Fibroblast of upper back skin (primary cell): ENCODE measurements around the gene MX1.

ENCODE experiments used
- DNase-seq: peaks from one replicate; pipeline ENCODE4 v3.0.0-alpha.2; 2013

The MX1 gene

DNA sequence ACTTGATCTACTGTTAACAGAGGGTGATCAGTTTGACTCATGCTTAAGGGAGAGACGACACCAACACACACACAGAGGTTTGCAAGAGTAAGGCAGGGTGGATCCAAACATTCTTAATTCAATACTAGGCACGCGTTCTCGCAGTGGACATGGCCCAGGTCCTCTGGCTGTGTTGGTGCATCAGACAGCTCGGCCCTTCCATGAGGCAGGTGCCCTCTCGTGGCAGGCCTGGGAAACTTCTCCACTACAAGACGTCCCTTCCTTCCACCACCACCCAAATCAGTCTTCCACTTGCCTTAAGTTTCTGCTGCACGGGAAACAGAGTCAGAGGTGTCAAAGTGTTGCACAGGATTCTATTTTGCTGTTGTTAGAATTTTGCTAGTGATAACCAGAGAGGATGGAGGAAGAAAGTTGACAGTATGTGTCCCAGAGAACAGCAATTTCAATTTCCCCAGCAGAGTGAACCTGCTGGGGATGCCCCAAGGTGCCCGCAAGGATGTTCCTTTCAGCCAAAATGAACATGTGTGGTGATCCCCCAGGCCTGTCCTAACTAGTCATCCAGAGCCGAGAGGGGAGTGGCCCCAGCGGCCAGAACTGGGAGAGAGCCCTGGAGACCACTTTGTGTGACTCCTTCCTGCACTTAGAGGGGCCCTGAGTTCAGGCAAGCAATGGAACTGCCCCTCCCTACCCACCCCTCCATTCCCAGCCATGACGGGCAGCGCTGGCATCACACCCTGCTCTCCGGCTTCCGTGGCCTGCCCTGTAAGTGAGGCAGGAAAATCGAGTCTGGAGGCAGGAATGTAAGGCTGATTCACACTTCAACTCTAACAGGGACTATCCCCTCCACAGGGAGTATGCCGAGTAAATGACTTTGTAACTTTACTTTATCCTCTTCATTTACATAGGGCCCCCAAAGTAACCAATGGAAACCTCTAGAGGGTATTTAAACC lies 34.8 kb downstream of the MX1 start:
- DNase-seq, result peak; percentile 73

DNA sequence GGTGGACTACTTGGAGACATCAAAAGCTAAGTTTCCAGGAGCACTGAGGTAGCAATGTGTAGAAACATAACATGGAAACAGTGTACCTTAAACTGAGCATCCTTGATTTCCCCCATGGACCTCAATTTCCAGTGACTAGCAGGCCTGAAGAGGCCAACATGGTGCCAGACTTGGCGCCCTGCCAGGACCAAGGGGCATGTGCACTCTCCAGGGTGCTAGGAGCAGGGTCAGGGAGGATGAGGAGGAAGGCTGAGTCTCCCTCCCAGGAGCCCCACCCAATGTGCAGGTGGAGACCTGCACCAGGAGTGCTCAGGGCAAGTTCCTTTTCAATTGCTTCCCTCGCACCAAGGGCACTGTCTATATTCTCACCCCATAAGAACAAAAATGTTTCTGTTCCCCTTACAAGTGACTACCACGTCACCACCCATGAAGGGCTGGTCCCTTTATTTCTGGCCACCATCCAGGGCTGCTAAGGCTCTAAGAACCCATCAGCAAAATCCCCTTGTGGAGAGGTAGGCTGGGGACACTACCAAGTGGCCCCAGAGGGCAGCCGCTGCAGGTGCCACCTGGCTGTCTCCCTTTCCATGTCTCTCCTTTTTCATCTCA lies 39.2 kb downstream of the MX1 start:
- DNase-seq, result no peak

DNA sequence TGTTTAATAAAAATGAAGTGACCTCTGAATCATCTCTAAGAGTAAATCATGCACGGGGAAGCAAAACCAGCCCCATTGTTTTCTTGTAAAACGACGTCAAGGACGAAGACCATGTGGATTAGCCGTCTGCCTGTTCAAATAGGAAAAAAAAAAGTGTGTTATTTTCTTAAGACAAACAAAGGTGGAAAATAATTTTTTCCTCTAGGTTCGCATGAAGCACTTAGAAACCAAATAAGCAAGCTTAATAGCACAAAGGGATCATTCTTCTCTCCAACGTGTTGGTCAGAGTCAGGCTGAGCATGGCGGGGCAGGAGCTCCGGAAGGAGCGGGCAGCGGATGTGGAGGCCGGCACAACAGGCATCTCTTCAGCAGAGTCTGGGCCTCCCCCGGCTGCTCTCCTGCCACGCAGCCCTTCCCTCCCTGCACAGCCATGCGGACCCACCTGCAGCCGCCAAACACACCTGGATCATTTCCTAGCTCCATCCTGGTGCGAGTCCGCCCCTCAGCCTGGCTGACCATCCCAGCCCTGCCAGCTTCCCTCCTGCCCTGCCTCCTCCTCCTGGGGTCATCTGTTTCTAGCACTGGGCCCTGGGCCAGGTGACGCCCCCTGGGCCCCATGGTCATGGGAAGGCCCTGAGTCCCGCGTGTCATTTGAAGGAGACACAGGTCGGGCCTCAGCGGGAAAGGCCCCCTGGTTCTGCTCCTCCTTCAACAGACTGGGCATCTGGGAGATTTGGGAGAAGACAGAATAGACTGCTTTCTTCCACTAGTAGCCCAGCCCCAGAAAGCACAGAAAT lies 40.2 kb downstream of the MX1 start:
- DNase-seq, result no peak

DNA sequence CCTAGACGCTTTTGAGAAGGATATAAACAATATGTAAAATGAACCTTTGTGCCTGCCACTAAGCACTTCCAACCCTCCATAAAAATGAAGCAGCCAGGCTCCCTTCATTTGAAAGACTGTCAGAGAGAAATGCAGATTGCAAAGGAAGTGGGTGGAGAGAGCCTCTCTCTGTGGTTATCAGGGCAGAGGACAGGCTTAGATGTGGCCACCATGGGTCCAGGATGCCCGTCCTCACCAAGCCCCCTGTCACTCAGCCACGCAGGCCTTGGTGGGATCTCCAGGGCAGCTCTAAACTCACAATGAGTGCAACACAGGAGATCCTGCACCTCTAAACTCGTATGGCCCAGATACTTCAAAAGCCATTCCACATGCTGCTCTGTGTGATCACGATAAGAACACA lies 44.0 kb downstream of the MX1 start:
- no peak for DNase-seq

DNA sequence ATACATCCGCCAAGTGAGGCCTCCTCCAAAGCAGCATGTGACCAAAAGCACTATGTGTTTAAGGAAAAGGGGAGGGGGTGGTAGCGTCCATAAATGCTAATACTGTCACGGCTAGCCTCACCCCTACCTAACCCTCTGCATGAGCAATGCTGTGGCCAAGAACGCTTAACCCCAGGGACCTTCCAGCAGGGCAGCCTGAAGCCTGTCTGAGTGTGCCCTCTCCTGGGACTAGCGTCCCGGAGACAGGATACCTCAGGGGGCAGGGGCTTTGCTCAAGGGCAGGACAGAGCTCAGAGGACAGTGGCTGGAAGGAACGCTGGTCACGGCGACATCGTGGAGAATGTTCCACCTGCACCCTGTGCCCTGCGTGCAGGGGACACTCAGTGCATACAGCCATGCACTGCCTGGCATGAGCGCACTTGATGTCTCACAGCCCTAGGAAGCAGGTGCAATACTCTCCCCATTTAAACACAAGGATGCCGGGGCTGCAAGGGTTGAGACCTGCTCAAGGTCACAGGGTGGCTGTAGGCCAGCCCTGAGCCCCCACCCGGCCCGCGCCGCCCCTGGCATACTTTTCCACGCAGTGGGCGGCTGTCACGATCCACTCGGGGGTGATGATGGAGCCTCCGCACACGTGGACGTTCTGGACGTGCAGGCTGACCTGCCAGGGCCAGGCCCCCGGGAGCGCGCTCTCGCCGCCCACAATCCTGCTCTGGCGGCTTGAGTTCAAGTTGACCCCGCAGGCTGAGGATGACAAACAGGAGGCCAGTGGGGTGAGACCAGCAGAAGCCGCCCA lies 46.9 kb downstream of the MX1 start:
- no peak for DNase-seq

DNA sequence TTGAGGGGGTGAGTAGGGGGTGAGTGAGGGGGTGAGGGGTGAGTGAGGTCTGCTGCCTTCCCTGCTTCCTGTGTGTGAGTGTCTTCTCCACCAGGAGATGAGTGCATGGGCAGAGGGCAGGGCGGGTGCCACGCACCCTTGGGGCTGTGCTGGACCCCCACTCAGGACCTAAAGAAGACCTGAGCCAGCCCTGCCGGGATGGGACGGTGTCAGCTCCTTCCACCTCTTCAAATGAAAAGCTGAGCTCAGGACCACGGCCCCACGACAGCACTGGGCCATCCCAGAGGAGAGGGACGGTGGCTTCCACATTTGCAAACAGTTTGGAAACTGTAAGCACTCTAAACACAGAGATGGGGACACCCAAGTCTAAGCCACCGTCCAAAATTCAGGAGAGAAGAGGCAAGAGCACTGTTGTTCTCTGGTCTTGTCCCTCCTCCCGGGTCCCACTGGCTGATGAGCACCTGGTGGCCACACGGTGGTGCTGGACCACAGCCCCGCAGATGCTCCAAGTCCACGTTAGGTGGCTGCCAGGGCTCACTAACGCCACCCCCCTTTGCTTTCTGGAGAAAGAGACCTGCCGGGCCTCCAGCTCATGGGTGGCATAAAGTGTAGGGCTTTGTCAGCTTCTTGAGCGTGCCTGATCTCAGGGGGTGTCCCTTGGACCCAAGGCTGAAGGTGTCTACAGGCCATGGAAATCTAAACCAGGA lies 49.8 kb downstream of the MX1 start:
- no peak for DNase-seq

DNA sequence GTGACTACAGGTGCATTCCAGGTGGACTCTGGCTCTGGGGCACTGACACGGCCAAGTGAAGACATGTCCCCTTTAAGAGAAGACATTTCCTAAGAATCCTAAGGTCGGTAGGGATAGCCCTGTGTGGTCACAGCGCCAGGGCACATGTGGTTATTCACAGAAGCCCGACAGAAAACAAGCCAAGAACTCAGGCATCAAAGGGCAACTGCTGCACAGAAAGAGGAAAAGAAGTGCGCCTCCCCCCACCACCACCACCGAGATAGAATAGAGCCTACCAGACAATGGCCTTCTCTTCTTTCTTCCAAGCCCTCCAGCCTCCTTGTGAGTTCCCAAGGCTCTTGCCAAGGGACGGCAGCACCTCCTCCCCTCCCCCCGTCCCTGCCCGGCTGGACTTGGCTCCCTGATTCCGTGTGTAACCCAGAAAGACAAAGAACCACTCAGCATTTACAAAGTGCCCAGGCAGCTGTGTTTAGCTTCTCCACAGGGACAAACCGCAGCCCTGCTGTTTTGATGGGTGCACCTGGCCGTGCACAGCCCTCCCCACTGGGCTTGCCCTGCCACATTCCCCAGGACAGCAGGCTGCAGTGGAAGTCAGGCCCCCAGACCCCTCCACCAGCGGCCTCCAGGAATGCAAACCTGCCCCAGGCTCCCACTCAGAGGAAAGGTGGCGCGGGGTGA lies 51.7 kb downstream of the MX1 start:
- peak; percentile 14 for DNase-seq

DNA sequence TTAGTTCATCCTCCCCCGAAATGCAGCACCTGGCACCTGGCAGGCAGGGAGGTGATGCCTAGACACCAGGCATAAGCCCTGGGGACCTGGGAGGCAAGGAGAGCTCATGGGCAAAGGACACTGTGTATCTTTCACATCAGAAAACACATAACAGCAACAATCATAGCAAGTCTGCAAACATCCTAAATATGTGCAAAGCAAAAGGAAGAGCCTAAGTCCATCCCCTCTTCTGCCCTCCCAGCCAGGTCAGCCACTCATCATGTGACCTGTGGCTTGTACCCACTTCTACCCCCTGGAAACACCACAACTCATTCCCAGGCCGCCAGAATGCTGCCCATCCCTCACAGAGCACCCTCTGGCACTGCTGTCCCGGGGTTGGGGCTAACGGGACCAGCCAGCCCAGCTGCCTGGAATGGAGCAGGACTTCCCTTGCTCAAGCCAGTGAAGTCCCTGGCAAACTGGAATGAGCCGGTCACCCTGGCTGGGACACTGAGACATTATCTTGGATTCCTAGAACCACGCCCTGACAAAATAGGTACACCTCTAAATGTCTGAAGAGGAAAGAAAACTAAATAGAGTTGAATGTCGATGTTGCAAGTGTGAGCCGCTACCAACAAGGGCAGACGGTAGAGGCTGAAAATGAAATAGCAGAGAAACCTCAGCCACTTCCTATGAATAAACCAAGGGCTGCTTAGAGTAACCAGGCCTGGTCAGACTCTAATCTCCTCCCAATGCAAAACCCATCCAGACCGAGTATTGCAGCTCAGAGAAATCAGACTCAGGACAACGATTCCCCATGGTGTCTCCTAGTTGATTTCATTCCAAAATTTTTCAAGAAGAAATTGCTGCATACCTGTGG lies 52.5 kb downstream of the MX1 start:
- peak; percentile 43 for DNase-seq

DNA sequence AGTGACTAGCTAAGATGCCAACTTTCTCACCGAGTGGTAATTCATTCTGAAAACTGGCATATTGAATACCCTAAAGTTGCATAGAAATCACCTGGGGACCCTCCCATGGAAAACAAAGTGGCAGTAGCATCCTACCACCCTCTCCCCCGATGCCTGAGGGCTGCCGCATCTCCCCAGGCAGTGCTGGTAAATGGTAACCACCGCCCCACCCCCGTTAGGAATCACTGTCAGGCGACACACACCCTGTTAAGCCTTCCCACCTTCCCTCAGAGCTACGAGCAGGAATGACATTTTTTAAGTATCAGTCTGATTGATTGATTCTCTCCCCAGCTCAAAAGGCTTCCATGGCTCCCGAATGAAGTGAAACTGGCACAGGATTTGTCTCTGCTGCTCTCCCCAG lies 53.6 kb downstream of the MX1 start:
- no peak for DNase-seq

DNA sequence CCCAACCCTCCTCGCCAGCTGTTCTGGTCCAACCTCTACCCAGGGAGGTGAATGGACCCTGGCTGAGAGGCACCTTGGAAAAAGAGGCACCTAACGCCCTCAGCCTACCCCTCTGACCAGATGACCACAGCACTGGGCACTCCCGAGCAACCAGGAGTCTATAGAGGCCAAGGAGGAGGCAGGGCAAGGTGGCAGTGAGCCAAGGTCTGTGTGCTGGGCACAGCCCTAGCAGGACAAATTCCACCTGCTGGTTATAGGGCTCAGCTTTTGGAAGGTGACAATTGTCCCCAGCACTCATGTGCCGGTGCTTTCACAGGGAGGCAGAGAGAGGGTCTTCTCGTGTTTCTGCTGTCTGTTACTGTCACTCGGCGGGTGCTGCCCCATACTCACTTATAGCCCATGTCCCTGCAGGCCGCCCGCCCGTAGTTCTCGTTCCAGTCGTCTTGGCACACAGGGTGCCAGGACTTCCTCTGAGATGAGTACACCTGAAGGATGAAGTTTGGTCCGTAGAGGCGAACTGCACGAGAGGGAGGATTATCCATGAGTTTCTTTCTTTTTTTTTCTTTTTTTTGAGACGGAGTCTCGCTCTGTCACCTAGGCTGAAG lies 54.1 kb downstream of the MX1 start:
- DNase-seq, result no peak

DNA sequence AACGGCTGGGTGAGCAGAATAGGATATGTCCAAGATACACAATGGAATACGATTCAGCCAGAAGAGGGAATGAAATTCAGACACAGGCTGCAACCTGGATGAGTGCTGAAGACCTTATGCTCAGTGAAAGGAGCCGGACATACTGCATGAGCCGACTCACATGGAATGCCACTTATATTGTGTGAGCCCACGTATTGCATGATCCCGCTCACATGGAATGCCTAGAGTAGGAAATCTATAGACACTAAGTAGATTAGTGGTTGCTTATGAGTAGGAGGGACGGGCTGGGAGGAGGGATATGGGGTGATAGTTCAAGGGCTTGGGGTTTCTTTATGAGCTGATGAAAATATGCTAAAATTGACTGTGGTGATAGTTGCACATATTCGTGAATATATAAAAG lies 55.2 kb downstream of the MX1 start:
- DNase-seq, result peak; percentile 90

DNA sequence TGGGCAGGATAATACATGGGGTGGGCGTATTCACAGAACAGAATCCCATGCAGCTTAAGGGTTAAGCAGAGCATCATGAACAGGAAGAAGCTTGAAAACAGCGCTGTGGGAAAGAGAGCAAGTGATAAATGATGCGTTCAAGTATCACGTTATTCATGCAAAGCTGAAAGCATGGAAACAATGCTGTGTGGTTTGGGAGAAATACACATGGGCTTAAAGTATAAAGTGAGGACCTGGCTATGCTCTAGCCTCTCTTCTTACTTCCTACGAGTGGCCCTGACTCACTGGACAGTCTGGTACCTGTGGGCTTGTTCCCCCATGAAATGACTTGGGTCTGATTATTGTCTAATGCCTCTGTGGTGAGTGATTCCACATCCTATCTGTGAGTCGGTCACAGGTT lies 56.3 kb downstream of the MX1 start:
- peak; percentile 86 for DNase-seq

DNA sequence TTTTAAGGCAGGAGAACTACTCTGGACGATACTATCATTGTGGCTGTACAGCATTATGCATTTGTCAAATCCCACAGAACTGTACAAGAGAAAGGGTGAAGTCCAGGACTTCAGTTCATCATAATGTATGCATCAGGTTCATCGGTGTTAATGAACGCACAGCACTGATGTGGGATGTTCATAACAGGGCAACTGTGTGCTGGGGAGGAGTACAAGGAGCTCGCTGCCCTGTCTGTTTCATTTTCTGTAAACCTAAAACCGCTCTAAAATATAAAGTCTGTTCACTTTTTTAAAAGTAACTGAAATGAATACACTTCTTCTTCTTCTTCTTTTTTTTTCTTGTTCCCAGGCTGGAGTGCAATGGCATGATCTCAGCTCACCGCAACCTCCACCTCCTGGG lies 56.9 kb downstream of the MX1 start:
- DNase-seq, result no peak

DNA sequence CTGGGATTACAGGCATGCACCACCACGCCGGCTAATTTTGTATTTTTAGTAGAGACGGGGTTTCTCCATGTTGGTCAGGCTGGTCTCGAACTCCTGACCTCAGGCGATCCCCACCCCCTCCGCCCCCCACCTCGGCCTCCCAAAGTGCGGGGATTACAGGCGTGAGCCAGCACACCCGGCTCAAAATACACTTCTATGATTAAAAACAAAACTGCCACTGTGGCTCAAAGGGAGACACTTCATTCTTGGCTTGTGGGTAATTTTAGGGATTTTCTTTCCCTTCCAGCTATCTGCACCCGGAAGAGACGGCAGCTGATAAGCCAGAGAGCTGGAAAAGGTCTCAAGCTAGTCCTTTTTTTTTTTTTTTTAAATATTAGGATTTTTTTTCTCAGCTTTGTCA lies 57.4 kb downstream of the MX1 start:
- DNase-seq, result no peak

DNA sequence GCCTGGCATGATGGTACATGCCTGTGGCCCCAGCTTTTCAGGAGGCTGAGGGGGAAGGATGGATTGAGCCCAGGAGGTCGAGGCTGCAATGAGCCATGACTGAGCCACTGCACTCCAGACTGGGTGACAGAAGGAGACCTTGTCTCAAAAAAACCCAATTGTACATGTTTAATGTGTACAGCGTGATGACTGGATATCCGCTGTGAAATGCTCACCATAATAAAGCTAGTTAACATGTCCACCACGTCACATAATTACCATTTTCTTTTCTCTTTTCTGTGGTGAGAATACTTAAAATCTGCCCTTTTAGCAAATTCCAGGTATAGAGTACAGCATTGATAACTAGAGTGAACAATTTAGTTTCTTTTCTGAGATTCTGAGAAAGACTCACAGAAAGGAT lies 57.9 kb downstream of the MX1 start:
- DNase-seq, result no peak

DNA sequence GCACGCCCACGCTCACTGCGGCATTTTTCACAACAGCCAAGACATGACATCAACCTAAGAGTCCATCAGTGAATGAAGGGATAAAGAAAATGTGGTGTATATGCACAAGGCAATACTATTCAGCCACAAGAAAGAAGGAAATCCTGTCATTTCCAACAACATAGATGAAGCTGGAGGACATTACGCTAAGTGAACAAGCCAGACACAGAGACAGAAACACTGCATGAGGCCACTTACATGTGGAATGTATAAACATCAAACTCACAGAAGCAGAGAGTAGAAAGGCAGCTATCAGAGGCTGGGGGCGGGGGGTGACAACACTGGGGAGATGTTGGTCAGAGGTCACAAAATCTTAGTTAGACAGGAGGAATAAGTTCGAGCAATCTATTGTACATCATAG lies 61.0 kb downstream of the MX1 start:
- no peak for DNase-seq

DNA sequence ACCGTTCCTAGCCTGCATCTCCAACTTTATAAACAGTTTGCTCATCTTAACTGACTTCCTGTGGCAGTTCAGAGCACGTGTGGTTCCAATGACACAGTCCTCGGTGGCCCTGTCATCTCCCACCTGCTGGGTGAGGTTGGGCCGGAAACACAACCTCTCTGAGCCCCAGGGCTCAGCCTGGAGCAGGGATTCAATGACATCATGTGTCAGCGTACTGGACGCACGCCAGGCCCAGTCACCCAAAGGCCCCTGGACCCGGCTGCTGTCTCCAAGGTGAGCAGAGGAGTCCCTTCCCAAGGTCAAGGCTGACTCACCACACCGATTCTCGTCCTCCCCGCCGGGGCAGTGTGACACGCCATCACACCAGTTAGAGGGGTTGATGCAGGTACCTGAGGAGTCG lies 62.0 kb downstream of the MX1 start:
- no peak for DNase-seq

DNA sequence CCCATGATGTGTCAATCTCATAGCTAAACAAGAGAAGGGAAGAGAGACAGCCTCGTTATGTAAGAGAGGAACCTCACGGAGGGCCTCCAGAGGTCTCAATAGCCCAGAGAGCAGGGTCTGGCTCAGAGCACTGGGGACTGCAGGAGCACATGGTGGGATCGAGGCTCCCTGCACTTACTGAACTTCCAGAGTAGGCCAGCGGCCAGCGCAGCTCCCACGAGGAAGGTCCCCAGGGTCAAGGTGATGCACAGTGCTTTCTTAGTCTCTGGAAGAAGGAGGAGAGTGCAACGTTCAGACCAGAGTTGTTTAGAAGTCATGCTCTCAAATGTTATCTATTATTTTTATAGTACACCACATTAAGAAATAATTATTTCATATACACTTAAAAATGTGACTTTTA lies 63.3 kb downstream of the MX1 start:
- no peak for DNase-seq

DNA sequence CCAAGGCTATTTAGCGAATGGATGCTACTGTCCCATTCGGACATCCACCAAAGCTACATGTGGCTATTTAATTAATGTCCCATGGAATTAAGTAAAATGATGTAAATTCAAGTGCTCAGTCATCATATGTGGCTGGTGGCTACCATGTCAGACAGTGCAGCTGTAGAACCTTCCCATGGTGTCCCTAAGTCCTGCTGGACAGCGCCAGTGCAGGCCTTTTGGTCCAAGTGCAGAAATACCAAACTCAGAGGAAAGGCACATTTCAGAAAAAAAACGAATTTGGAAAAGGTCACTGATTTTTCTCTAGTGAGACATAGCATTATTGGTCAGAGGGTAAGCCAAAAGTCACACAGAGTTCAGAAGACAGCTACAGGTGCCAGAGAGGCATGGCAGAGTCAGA lies 64.3 kb downstream of the MX1 start:
- no peak for DNase-seq

DNA sequence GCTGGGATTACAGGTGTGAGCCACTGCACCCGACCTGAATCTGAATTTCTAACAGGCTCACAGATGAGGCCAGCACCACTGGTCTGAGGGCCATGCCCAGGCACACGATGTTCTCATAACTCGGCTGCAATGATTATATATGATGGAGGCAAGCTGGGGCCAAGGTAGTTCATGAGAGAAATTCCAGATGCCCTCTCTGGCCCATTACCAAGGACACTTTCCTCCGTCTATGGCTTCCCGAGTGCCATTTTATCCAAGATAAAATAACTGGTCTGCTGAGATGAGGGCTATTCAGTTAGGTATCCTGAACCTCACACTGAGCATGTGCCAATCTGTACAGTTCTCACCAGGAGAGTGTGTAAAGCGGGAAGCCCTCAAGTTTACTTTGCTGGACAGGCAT lies 65.4 kb downstream of the MX1 start:
- DNase-seq, result no peak
